Anterior cingulate cortex (tissue), 58 donors: ENCODE measurements around the gene IGFALS.
A peak's percentile ranks its signal among the peaks of the same experiment; 100 is the strongest.

Experiments used
- DNase-seq, 58 donors: peaks; one replicate each; lab custom pipeline; 2025; lab: John Stamatoyannopoulos, UW

The IGFALS gene

DNA sequence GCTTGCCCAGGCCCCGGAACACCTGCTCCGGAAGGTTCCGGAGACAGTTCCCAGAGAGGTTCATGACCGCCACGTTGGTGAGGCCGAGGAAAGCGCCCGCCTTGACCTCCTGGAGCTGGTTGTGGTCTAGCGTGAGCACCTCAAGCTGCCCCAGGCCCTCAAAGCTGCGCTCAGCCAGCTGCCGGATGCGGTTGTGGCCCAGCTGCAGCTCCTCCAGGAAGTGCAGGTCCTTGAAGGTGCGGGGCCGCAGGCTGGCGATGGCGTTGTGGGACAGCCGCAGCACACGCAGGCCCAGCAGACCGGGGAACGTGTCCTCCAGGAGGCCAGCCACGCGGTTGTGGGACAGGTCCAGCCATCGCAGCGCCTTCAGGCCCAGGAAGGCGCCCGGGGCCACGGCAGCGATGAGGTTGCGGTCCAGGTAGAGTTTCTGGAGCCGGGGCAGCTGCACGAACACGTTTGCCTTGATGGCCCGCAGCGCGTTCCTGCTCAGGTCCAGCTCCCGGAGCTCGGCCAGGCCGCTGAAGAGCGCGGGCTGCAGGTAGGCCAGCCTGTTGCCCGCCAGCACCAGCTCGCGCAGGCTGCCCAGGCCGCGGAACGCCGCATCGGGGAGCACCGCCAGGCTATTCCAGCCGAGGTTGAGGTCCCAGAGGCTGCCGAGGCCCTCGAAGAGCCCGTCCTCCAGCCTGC lies 2.1 kb downstream of the IGFALS start:
- no peak for DNase-seq

DNA sequence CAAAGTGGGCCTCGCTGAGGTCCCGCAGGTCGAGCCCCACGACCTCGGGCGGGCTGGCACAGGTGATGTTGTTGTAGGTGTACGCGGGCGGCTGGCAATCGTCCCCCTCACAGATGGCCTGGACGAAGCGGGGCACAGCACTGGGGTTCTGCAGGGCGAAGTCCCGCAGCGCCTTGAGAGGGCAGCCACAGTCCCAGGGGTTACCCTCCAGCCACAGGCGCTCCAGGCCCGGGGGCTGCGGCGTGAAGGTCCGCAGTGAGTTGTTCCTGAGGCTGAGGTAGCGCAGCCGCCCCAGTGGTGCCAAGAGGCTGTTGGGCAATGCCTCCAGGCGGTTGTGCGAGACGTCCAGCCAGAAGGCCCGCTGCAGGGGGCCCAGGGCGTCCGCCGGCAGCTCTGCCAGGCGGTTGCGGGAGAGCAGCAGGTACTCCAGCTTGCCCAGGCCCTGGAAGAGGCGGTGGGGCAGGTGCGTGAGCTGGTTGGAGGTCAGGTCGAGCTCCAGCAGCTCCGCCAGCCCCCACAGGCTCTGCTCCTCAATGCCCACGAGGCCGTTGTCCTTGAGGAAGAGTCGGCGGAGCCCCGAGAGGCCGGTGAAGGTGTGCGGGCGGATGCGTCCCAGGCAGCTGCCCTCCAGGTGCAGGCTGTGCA lies 2.8 kb downstream of the IGFALS start:
- no peak for DNase-seq

DNA sequence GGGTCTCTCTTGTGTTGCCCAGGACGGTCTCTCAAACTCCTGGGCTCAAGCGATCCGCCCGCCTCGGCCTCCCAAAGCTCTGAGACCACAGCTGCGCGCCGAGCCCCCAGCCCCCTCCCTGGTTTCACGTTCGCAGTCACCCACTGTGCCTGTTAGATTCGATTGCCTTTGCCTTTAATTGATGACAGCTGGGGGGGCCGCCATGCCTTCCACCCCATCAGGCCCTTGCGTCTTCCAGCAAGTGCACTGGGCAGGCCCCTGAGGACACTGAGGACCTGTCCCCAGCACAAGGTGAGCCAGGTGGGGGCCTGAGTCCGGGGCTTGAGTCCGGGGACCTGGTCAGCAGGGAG lies 3.3 kb downstream of the IGFALS start:
- DNase-seq: no peak

DNA sequence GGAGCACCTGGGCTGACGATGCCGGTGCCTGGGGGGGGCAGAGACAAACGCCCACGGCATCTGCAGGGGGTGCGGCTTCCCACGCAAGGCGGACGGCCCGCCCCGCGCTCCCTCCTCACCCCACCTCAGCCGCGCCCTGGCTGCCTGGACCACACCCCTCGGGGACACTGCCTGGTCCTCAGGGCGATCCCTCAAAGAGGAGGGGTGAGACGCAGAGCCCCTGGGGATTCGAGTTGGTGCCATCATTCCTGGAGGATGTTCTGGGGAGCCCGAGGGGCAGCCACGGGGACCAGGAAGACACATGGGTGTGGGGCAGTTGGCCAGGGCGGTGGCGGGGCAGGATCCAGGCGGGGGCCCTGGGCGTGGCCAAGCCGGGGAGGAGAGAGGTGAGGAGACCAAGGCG lies 3.9 kb downstream of the IGFALS start:
- no peak for DNase-seq

DNA sequence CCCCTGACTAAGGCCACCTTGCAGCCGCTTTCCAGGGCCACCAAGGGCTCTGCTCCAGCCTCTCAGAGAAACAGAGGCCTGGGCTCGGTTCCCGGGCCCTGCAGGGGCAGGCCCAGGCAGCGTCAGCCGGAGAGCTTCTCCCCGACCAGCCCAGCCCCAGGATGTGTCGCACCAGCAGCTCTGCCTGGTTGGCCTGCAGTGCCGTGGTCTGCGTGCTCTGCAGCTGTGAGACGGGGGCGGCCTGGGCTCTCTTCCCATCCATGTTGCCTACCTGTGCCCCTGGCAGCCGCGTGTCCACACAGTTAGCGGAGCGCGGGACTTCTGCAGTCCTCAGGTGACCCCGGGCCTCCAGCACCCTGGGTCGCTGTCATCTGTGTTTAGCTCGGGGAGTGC lies 4.8 kb downstream of the IGFALS start:
- DNase-seq: no peak

DNA sequence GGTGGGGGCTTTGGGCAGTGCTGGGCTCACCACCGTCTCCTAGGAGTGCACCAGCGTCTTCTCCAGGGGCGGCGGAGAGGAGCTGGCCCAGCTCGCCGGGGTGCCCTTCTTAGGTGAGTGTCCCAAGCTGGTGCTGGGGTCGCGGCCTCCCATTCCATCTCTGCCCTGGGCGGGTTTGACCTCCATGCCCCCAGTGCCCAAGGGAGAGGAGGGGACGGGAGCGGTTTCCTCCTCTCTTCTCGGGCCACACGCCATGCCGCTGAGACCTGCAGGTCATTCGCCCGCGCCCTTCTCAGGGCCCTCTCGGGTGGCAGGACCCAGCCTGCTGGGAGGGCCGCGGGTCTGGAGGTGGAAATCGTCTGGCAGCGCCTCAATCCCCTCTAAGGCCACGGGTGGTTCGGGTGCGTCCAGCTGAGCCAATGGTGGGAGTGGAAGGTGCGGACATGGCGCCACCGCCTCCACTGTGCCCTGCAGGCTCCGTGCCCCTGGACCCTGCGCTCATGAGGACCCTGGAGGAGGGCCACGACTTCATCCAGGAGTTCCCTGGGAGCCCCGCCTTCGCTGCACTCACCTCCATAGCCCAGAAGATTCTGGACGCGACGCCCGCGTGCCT lies 5.3 kb downstream of the IGFALS start:
- DNase-seq: no peak

DNA sequence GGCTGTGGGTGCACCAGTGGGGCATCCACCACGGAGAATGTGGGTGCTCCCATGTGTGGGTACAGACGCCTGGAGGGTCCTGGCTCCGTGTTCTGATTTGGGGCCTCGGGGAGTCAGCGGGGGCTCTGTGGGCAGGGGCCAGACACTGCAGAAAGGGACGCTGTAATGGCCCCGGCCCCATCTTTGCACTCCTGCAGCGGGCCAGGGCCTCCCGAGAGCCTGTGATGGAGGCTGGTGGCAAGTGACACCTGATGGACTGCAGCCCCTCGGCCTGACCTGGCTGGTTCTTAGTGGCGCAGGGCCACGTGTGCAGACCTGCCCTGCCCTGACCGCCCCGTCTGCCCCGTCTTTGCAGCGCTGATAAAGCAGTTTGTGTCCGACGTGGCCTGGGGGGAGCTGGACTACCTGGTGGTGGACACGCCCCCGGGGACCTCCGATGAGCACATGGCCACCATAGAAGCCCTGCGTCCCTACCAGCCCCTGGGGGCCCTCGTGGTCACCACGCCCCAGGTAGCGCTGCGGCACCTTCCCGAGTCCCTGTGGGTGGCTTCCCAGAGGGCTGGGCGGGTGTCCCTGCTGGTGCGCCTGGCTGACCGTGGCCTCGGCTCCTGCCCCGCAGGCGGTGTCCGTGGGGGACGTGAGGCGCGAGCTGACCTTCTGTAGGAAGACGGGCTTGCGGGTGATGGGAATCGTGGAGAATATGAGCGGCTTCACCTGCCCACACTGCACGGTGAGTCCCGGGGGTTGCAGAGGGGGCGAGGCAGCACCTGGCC lies 6.0 kb downstream of the IGFALS start:
- no peak for DNase-seq

DNA sequence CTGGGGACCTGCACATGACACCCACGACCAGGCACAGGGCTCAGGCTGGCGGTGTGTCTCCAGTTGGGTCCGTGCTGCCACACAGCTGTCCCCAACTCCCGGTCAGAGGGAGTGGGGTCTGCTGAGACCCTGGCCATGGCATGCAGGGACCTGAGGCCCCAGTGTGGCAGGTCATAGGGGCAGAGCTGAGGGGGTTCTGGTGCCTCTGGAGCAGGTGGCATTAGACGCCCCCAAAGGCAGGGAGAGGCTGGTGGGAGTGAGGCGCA lies 6.5 kb downstream of the IGFALS start:
- no peak for DNase-seq

DNA sequence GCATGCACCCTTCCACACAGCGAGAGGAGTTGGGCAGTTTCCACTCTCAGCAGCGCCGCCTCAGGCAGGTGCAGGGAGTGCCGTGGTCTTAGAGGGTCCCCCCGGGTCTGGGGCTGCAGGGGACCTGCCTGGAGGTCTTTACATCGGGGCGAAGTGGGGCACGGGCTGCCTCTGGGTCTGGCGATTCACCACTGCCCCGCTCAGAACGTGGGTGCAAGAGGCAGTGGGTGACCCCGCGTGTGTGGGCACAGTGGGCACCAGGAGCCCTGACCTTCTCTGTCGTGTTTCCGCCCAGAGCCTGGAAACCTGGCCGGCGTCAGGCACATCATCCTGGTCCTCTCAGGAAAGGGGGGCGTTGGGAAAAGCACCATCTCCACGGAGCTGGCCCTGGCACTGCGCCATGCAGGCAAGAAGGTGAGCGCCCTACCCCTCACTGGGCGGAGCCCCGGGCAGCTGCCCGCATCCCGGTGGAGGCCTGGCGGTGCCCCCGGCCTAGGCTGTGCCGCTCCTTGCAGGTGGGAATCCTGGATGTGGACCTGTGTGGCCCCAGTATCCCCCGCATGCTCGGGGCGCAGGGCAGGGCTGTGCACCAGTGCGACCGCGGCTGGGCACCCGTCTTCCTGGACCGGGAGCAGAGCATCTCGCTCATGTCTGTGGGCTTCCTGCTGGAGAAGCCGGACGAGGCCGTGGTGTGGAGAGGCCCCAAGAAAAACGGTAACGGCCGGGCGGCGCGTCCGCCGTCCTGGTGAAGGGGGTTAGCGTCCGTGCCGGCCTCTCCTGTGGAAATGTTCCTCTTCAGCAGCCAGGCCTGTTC lies 7.1 kb downstream of the IGFALS start:
- DNase-seq: no peak

DNA sequence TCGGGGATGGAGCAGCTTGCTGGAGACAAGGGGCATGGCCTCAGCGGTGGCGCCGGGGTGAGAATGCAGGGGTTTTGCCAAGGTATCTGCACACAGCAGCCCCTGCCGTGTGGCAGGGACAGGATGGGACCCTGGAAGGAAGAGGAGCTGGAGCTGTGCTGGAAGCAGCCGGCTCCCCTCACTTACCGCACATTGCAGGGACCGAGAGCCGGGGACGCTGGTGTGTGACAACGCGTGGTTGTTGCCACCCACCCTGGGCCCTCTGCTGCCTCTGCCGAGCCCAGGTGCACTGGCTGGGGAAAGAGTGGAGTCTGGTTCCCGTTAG lies 7.7 kb downstream of the IGFALS start:
- no peak for DNase-seq

DNA sequence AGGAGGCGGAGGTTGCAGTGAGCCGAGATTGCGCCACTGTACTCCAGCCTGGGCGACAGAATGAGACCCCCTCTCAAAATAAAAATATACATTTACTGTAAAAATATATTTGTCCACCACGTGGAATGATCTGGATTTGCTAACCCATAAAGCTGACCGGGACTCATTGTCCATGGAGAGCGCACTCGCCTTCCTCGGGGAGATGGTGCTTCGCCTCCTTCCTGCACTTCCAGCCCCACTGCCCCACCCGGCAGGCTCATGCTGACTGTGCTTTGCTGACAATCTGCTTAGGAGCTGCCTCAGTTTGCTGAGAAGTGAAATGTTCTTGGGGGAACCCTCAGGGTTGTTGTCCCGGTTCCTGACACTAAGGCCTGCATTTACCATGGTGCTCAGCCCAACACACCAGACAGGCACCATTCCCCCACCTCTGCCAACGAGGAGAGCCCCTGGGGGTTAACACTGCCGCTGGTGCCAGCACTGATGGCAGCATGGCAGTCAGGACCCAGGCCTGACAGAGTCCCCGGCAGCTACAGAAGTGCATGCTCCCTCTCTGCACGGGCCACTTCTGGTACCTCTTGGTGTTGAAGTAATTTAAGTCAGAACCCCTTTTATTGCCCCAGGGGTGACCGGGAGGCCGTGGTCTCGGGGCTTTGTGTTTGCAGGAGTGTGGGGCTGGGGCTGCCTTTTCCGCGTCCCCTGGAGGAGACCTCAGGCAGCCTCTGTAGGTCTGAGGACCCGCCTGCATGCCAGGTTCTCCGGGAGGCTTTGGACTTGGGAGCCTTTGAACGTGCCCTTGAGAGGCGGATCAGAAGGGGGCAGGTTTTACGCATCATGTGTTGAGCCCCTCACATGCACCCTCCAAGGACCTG lies 8.3 kb downstream of the IGFALS start:
- no peak for DNase-seq

DNA sequence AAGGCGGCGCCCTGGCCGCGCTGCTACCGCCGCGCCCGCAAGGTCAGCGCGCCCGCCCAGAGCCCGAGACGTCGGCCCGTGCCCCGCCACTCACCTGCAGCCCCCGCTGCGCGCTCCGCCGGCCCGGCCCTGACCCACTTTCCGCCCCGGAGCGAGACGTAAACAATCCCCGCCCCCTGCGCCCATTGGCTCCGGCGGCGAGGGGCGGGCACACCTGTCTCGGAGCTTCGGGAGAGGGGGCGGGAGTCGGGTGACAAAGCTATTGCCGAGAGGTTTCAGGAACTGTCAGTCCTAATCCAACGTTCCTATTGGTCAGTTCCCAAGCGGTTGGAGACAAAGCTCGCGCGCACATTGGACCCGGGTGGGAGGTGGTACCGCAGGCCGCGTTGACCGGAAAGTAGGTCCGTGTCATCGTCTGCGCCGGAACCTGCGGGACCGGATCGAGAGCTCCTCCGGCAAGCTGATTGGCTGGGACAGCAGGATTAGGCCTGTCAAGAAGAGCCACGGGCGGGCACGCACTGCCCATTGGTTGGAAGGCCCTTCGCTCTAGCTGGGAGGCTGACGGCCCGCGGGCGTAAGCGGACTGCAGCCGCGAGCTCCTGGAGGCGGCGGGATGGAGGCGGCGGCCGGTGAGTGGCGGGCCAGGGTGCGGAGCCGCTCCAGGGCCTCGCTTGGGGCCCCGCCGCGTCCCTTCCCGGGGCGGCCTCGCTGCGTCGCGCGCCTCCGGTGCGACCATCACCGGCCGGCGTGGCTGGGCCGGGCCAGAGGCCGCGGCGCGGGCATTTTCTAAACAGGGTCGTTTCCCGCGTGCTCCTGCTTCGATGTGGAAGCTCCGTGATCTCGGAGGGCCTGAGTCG lies 10.9 kb downstream of the IGFALS start, which contains the start of the genes NUBP2 and SPSB3:
TSS of gene NUBP2 (plus strand) at position 553 of the 857 bp plus-strand sequence. CDS start at position 614, 61 bp downstream.
TSS of gene SPSB3 (minus strand) at position 164 of the 857 bp plus-strand sequence. CDS start 1,088 bp downstream, outside the sequence.
- peak; percentile 95 to 100 (median 100) for DNase-seq

DNA sequence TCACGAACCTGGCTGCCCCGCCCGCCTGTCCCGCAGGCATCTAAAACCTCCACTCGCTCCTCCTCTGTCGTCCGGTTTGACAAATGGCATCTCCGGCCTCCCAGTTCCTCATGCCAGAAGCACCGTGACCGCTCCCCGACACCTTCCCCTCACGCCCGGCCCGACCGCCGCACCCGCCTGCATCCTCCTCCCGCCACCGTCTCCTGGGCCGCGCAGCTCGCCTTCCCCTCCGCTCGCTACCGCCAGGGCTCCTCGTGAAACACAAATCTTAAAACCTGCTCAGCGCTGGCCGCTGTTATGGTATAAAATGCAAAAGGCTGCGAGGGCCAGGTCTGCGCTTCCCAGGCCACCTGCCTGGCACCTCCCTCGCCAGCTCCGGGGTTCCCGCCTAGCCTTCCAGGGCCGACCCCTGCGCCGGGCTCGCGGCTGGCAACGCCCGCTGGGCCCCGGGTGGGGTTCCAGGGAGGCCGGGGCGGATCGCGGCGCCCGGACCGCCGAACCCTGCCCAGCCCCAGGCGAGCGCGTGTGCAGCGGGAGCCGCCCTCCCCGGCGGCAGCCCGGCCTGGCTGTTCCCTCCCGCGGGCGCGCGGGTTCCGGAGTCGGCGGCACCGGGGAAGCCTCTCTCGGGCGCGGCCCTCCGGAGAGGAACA lies 11.6 kb downstream of the IGFALS start:
- DNase-seq: peak in 1 of 58 donors; percentile 41

DNA sequence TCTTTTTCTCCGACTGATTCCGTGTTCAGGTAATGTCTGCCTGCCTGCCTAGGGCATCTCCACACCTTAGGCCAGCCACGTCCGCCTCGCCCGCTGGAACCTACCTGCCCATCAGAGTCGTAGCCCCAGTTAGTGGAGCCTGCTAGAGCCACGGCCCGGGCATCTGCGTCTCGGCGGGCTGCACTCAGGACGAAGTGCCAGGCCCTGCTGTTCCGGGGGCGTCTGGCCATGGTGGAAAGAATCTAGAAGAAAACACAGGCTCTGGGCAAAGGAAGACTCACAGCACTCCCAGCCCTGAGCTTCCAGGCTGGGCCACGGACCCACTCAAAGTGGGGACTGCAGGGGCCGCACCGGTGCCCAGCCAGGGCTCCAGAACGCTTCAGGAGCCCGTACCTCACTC lies 12.3 kb downstream of the IGFALS start:
- DNase-seq: no peak

DNA sequence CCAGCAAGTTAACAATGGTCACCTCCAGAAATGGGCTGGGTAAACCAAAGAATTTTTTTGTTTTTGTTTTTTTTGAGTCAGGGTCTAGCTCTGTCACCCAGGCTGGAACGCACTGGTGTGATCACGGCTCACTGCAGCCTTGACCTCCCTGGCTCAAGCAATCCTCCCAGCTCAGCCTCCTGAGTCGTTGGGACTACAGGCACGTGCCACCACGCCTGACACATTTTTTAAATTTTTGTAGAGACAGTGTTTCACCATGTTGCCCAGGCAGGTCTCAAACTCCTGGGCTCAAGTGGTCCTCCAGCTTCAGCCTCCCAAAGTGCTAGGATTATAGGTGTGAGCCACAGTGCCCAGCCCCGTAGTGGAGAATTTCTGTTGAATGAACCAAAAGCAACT lies 12.8 kb downstream of the IGFALS start:
- DNase-seq: no peak

DNA sequence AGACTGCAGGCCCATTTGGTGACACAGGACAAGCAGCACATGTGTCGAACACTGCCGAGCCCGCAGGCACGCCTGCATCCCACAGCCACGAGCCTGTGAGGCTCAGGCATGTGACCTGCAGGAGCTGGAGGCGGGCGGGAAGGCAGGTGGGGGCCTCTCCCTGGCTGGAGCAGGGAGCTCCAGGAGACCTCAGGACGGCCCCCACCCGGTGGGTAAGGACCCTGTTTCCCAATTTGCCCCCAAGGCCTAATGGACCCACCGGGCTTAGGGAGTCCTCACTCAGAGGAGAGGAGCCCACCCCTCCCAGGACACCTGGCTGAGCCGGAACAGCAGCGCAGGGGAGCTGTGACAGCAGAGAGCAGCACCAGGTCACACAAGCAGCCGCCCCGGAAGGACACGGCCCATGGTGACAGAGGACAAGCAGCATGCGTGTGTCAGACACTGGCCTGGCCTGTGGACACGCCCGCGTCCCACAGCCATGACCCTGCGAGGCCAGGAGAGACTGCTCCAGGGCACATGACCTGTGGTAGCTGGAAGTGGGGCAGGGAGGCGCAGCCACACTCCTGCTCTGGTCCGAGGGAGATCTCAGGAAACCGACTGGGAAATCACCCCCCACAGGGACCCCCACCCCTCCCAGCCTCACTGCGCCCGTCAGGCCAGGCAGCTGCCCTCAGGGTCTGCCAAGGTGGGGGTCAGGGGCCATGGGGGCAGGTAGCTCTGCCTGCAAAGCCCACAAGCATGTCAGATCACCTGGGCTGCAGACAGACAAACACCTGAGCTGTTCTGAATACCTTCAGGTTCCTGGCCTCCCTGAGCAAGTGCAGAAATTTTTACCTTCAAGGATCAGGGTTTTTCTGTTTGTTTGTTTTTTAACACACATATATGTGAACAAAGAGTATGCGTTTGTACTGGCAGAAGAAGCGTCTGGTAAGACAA lies 13.5 kb downstream of the IGFALS start:
- no peak for DNase-seq

DNA sequence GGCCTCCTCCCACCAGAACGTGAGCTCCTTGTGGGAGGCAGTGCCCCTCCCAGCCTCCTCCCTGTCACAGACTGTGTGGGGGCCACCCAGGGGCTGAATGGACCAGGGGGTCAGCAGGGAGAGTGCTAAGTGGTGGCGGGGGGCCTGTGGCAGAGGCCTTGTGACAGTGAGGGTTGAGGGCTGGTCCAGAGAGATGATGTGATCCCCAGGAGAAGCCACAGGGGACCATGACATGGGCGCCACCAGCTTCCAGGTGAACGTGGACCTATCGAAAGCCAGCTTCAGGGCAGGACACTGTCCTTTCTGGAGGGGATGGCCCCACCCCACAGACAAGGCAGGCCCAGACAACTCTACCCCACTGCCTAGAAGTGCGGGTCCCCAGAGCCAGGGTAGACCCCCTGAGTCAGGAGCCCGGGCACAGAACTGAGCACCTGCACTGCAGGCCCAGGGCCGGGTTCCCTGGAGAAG lies 14.2 kb downstream of the IGFALS start:
- DNase-seq: no peak
